Panc1 (cell line): Measurements from ENCODE around the gene GDE1. TPM values are rescaled to one million over a fixed set of nuclear protein-coding genes. Genes with fewer than 3 reads are reported as not detected.

ENCODE experiments used
- ATAC-seq: fragments of 200-7000 bp; cut with Tn5 transposase; 2 replicates; pipeline ENCODE4 v1.9.1; 2020; ENCODE audit warnings: mild to moderate bottlenecking, moderate library complexity
- BruUV-seq: library from RNA; stranded (reverse); fragments of 400-500 nt; replicated peaks from 2 replicates; lab custom pipeline; 2021; lab: Mats Ljungman, UMichigan
- CTCF ChIA-PET: fragments of 300-600 bp; sonication (Branson Sonifier 250); formaldehyde crosslinking; loops from one replicate; lab custom pipeline; 2022; ENCODE audit warnings: antibody characterized with exemption; lab: Charles Lee
- POLR2A ChIA-PET: fragments of 300-600 bp; sonication (Branson Sonifier 250); formaldehyde crosslinking; loops from one replicate; lab custom pipeline; 2022; ENCODE audit warnings: antibody characterized with exemption; lab: Charles Lee
- DNase-seq: peaks from one replicate; pipeline ENCODE4 v3.0.0-alpha.2; 2010; ENCODE audit warnings: low read depth, low spot score
- H3K27ac ChIP-seq: 2 replicates; pipeline ENCODE4 v1.5.1; 2011; ENCODE audit warnings: mild to moderate bottlenecking, low read length, inconsistent platforms
- H3K27me3 ChIP-seq: fragments of 200-500 bp; sonication (Bioruptor generic); 2 replicates; pipeline ENCODE4 v1.6.0; 2014; ENCODE audit warnings: low read length, inconsistent platforms; ENCODE audit not compliant: control insufficient read depth, insufficient read depth
- H3K36me3 ChIP-seq: fragments of 200-500 bp; sonication (Bioruptor generic); 2 replicates; pipeline ENCODE4 v1.5.1; 2014; ENCODE audit warnings: inconsistent platforms, mild to moderate bottlenecking, low read length, moderate library complexity; ENCODE audit not compliant: control insufficient read depth, insufficient read depth
- H3K4me1 ChIP-seq: 2 replicates; pipeline ENCODE4 v1.5.1; 2011; ENCODE audit warnings: inconsistent platforms, mild to moderate bottlenecking, low read length, moderate library complexity; ENCODE audit not compliant: control insufficient read depth, insufficient read depth
- H3K4me3 ChIP-seq, 2 experiments: 2 replicates each; pipeline ENCODE4 v1.5.1; 2011 to 2012; ENCODE audit warnings: low read depth in 2 of 2, low read length in 2 of 2, mild to moderate bottlenecking in 2 of 2, inconsistent platforms in 1 of 2, moderate library complexity in 1 of 2
- H3K9me3 ChIP-seq: fragments of 200-500 bp; sonication (Bioruptor generic); 2 replicates; pipeline ENCODE4 v1.5.1; 2014; ENCODE audit warnings: low read depth, mild to moderate bottlenecking, inconsistent platforms, low read length, moderate library complexity; ENCODE audit not compliant: control insufficient read depth, insufficient read depth
- POLR2AphosphoS5 ChIP-seq: IDR thresholded peaks from 2 replicates; pipeline ENCODE4 v1.6.1; 2012; ENCODE audit warnings: mild to moderate bottlenecking, low read depth, low read length, moderate library complexity
- SIN3A ChIP-seq: IDR thresholded peaks from 2 replicates; pipeline ENCODE4 v1.6.1; 2012; ENCODE audit warnings: low read depth, mild to moderate bottlenecking, low read length, moderate library complexity, borderline replicate concordance; ENCODE audit not compliant: insufficient read depth
- TCF7L2 ChIP-seq: IDR thresholded peaks from 2 replicates; pipeline ENCODE4 v1.6.1; 2011; ENCODE audit warnings: mild to moderate bottlenecking, low read depth, low read length, inconsistent platforms
- in situ Hi-C: cut with HindIII; loops from 2 replicates; pipeline ENCODE4 v1.10.0; 2016; ENCODE audit warnings: low sequenced_read_pairs, low pct_unique_long_range_greater_than_20kb
- intact Hi-C: fragments of 100-400 bp; cut with micrococcal nuclease; formaldehyde crosslinking; loops from one replicate; pipeline ENCODE4 v1.10.0; 2022; ENCODE audit not compliant: unreplicated experiment
- total RNA-seq: library from RNA; stranded (reverse); gene quantifications from one replicate; pipeline ENCODE4 v1.2.1, GENCODE V29; 2021; ENCODE audit not compliant: unreplicated experiment
- TF ChIP-seq, protein P1 (sequence below), 2 experiments: IDR thresholded peaks; 2 replicates each; pipeline ENCODE4 v1.6.1; 2011 to 2012; ENCODE audit warnings: low read depth in 2 of 2, control low read depth in 1 of 2, low read length in 1 of 2, mild to moderate bottlenecking in 1 of 2, moderate library complexity in 1 of 2; ENCODE audit not compliant: insufficient read depth in 1 of 2
- TF ChIP-seq, protein P2 (sequence below): fragments of 450-650 bp; IDR thresholded peaks from 2 replicates; pipeline ENCODE4 v1.5.1; 2017; ENCODE audit warnings: mild to moderate bottlenecking

The GDE1 gene
- total RNA-seq, 1 experiment from 2014 or later: 135 TPM

DNA sequence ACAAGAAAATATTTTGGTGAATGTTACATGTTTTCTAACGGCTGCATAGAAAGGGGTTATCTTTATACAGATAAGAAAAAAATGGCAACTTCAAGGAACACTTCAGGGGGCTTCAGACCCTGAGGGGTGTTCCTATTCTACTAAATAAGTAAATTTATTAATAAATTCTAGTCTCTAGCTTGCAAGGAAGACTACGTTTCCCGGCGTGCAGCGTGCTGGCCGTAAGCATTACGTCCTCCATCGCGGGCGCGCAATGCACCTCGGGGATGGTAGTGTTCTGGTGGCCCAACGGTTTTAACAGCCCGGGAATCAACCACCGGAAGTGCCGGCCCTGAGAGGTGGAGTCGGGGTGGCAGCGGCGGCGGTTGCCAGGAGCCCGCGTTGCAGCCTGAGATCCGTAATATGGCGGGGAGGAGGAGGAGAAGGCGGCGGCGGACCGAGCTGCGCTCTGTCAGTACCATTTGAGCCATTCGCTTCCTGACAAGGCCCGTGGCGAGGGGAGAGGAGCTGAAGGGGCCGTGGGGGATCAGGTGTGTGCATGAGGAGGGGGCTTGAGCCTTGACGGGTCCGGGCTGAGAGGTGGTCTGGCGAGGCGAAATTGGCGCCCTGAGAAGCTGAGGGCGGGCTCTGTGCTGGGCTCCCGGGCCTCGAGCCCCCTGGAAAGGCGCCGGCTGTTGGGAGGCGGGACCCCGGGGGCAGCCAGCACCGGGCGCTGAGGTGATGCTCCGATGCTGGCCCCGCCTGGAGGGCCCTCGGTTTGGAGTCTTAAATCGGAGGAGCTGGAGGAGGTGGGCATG is 1.9 kb upstream of the GDE1 start, which contains the start of gene CCP110:
CCP110 (plus strand) TSS at position 384 of the 797 bp plus-strand sequence. CDS start 3,940 bp downstream, outside the sequence.
- POLR2A ChIA-PET: interaction anchor here (0.6 to 0.7 kb wide), 2 partner anchors 29 to 99 kb away, joined by 3 to 6 read pairs; no protein-coding TSS in a partner anchor
- peaks cover 11% of the 10 kb centered on the region for H3K36me3 ChIP-seq
- intact Hi-C loops (no loop called here), in situ Hi-C loops (no loop called here)
- BruUV-seq: no TSS peak
- H3K4me3 ChIP-seq: peak within 1 kb of the TSS; percentile 91 to 93
- no peaks in the 10 kb centered on the region for H3K9me3 ChIP-seq
- H3K4me1 ChIP-seq: peaks cover 29% of the 10 kb centered on the region
- TF ChIP-seq SIN3A (peak; percentile 98), POLR2AphosphoS5 (peak; percentile 85)
- TF ChIP-seq, protein P1, sequence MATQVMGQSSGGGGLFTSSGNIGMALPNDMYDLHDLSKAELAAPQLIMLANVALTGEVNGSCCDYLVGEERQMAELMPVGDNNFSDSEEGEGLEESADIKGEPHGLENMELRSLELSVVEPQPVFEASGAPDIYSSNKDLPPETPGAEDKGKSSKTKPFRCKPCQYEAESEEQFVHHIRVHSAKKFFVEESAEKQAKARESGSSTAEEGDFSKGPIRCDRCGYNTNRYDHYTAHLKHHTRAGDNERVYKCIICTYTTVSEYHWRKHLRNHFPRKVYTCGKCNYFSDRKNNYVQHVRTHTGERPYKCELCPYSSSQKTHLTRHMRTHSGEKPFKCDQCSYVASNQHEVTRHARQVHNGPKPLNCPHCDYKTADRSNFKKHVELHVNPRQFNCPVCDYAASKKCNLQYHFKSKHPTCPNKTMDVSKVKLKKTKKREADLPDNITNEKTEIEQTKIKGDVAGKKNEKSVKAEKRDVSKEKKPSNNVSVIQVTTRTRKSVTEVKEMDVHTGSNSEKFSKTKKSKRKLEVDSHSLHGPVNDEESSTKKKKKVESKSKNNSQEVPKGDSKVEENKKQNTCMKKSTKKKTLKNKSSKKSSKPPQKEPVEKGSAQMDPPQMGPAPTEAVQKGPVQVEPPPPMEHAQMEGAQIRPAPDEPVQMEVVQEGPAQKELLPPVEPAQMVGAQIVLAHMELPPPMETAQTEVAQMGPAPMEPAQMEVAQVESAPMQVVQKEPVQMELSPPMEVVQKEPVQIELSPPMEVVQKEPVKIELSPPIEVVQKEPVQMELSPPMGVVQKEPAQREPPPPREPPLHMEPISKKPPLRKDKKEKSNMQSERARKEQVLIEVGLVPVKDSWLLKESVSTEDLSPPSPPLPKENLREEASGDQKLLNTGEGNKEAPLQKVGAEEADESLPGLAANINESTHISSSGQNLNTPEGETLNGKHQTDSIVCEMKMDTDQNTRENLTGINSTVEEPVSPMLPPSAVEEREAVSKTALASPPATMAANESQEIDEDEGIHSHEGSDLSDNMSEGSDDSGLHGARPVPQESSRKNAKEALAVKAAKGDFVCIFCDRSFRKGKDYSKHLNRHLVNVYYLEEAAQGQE (IDR thresholded peaks at IDR 0.05; ENCODE audit: insufficient read depth in 1 of 2, low read depth in 2 of 2, low read length in 1 of 2): no peak
- no peaks in the 10 kb centered on the region for H3K27me3 ChIP-seq
- peak within 1 kb of the TSS; percentile 91 for H3K27ac ChIP-seq
- CTCF ChIA-PET: interaction anchor here (0.5 to 1.1 kb wide), 2 partner anchors 104 to 134 kb away, joined by 4 to 7 read pairs; no protein-coding TSS in a partner anchor
- ATAC-seq: peak; percentile 92
- peak; percentile 89 for DNase-seq

DNA sequence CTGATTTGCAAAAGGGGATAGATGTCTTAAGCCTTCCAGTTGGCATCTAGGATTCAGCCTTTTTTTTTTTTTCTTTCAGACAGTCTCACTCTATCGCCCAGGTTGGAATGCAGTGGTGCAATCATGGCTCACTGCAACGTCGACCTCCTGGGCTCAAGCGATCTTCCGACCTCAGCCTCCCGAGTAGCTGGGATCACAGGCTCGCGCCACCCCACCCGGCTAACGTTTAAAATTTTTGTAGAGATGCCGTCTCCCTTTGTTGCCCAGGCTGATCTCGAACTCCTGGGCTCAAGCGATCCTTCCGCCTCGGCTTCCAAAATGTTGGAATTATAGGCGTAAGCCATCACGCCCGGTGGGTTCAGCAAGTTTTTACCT is 1.3 kb upstream of the GDE1 start:
- intact Hi-C loops: no loop called here

More for the DNA sequence above, 1.3 kb upstream of the GDE1 start:
- TF ChIP-seq POLR2AphosphoS5 (no peak), SIN3A (no peak), TCF7L2 (no peak)
- TF ChIP-seq, protein P1 (IDR thresholded peaks at IDR 0.05; ENCODE audit: insufficient read depth in 1 of 2, low read depth in 2 of 2, low read length in 1 of 2): no peak
- TF ChIP-seq, protein P2, sequence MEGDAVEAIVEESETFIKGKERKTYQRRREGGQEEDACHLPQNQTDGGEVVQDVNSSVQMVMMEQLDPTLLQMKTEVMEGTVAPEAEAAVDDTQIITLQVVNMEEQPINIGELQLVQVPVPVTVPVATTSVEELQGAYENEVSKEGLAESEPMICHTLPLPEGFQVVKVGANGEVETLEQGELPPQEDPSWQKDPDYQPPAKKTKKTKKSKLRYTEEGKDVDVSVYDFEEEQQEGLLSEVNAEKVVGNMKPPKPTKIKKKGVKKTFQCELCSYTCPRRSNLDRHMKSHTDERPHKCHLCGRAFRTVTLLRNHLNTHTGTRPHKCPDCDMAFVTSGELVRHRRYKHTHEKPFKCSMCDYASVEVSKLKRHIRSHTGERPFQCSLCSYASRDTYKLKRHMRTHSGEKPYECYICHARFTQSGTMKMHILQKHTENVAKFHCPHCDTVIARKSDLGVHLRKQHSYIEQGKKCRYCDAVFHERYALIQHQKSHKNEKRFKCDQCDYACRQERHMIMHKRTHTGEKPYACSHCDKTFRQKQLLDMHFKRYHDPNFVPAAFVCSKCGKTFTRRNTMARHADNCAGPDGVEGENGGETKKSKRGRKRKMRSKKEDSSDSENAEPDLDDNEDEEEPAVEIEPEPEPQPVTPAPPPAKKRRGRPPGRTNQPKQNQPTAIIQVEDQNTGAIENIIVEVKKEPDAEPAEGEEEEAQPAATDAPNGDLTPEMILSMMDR: no peak
- in situ Hi-C loops: no loop called here
- Histone ChIP-seq H3K27ac (peak overlapping the region; percentile 91), H3K4me1 (peaks cover 29% of the 10 kb centered on the region), H3K27me3 (no peaks in the 10 kb centered on the region), H3K9me3 (no peaks in the 10 kb centered on the region), H3K36me3 (peaks cover 6% of the 10 kb centered on the region), H3K4me3 (peak overlapping the region in 1 of 2 experiments; percentile 91; a peak in 2 of 4 replicates)
- ChIA-PET CTCF (no interaction called here), POLR2A (no interaction called here)
- DNase-seq (no peak), ATAC-seq (no peak)
- BruUV-seq: no TSS peak
